Right renal pelvis (tissue), 4 donors: ENCODE measurements around the gene WDFY2. TPM values are rescaled to one million over a fixed set of nuclear protein-coding genes. Genes with fewer than 3 reads are reported as not detected.
"Not testable (repeated sequence)": the region's sequence is repeated elsewhere in the genome, so short reads cannot be mapped to it uniquely, and the experiment has no call there.

Source experiments
- DNase-seq, 4 donors: peaks; one replicate each; pipeline ENCODE4 v3.0.0-alpha.2; 2013; ENCODE audit warnings: low read depth in 4 of 4, low spot score in 3 of 4, missing footprints in 1 of 4
- polyA plus RNA-seq, 4 donors: library from polyadenylated mRNA; unstranded; fragments of 120-200 nt; gene quantifications; one replicate each; pipeline ENCODE4 v1.2.1, GENCODE V29; 2013; ENCODE audit not compliant: insufficient read length in 4 of 4

Gene WDFY2
- polyA plus RNA-seq, 4 donors, result 11.3 to 15.0 (median 12.5) TPM

DNA sequence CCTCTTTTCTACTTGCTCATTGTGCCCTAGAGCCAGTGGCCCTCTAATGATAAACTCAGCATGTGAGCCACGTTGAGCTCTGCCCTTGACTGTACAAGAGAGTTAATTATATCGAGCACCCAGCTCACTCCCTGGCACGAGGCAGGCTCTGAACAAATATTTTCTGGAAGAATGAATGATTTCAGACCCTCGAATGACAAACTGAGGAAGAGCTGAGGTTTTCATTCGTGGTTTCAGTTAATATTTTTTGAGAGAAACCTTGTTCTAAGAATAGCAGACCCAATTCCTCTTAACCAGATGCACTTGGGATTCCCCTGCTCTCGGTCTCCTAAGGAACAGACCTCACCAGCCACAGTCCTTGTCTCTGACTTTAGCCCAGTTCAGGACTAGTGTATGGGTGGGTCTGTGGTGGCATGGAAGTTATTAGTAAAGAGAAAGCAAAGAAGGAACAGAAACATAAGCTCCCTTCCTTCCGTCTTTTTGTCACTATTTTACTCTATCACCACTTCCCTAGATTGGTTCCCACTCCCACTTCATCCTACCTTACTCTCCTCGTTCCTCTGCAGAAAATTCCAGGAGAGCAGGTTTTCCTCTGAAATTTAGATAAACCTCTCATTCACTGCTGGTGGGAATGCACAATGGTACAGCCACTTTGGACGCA is 22.1 kb upstream of the WDFY2 start:
- no peak for DNase-seq

- DNase-seq, result no peak
Measured at GRCh38 chr13:51564252-51564651, 20.0 kb upstream of the WDFY2 start.

DNA sequence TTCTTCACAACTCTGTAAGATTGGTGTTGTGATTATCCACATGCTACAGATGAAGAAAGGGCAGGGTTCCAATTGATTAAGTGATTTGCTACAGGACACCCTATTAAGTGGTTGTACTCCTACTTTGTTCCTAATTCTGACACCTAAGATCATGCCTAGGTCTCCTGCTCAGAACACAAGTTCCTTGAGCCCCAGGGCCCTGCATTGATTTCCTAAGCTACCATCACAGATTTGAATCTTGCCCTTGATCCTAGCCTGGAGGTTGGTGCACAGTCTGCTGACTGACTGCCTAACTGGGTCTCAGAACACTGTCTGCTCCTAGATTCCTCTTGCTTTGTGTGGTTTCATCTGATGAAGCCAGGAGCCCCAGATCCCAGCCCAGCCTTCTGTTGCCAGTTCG is 19.6 kb upstream of the WDFY2 start:
- no peak for DNase-seq

DNA sequence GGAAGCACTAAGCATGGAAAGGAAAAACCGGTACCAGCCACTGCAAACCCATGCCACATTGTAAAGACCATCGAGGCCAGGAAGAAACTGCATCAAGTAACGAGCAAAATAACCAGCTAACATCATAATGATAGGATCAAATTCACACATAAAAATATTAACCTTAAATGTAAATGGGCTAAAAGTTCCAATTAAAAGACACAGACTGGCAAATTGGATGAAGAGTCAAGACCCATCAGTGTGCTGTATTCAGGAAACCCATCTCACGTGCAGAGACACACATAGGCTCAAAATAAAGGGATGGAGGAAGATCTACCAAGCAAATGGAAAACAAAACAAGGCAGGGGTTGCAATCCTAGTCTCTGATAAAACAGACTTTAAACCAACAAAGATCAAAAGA is 15.3 kb upstream of the WDFY2 start:
- DNase-seq, result not testable (repeated sequence)

GRCh38 chr13:51576754-51577153 is 7.5 kb upstream of the WDFY2 start:
- DNase-seq, result no peak

GRCh38 chr13:51577690-51578089 is 6.6 kb upstream of the WDFY2 start:
- no peak for DNase-seq

DNA sequence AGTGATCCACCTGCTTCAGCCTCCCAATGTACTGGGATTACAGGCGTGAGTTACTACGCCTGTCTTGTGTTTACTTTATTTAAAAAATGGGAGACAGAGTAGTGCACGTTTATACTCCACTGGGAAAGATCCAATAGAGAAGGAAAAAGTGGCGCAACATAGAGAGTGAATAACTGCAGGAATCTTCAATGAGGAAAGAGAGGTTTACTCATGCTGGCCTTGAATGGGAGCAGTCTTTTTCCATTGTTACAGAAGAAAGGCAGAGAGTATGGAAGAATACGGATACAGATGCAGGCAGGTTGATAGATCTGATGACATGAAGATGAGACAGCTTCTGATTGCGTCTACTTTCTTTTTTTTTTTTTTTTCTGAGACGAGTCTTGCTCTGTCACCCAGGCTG is 4.6 kb upstream of the WDFY2 start:
- no peak for DNase-seq

DNA sequence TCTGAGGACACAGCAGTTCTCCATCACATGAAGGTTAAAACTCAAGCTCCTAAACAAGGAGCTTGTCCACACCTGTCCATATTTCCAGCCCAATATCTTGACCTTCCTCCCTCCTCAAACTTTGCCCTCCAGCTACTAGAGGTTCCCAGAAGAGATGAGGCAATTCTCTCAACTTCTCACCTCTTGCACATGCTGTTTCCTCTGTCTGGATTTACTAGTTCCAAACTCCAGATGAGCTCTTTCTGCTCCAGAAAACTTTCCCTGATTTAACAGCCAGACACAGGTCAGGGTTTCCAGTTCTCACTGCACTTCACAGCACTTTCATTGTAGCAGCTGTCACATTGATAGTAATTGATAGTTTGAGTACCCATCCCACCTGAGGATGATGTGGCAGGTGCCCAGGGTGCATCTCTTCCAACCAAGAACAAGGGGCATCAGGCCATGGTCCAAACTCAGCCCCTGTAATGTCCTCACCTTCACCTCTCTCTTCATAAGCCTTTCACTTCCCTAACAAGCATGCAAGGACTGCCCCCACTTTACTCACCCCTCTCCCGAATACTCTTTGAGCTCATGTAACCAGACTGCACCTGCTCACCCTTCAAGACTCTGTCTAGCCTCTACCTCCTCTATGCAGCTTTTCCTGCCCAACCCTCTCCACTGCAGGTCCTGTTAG is 3.0 kb upstream of the WDFY2 start:
- no peak for DNase-seq

- DNase-seq, result no peak
Measured at GRCh38 chr13:51583469-51583874, 790 bp upstream of the WDFY2 start.

- DNase-seq, result peak in 1 of 4 donors; percentile 29
Measured at GRCh38 chr13:51584731-51585672, 740 bp downstream of the WDFY2 start.

DNA sequence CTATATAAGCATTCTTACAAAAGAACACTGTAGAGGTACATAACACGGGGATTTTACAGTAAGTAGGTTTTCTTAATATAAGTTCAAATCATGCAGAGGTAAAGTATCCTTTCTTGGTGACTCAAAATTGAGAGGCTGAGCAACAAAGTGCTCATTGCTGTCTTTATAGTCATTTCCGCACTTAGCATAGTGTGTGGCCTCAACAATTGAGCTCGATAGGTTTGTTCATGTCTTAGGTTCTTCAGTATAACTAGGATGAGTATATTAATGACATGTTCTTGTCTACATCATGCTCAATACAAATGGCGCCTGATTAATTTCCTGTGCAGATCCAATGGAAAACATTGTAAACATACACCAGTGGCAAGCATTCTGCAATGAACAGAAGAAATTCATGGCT is 1.4 kb downstream of the WDFY2 start:
- DNase-seq, result no peak

GRCh38 chr13:51587372-51587771 is 3.1 kb downstream of the WDFY2 start:
- DNase-seq, result no peak

- DNase-seq, result no peak
Measured at GRCh38 chr13:51588406-51588949, 4.2 kb downstream of the WDFY2 start.

DNA sequence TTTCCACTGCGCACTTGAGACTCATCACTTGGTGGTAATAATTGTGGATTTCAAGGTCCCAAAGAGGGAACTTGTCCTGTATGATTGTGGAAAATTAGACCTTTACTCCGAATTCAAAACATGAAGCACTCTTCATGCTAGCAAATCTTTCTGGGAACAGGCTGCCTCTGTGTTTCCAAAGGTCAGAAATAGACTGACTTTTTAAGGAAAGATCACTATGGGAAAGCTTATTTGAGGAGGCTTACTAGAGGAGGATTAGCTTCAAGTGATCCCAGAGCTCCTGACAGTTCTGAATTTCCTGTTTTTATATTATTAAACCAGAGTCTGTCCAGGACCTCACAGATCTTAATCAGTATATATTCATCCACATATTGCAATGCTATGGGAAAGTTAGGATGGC is 5.5 kb downstream of the WDFY2 start:
- DNase-seq, result no peak

GRCh38 chr13:51590231-51590970 is 6.1 kb downstream of the WDFY2 start:
- DNase-seq, result no peak

DNA sequence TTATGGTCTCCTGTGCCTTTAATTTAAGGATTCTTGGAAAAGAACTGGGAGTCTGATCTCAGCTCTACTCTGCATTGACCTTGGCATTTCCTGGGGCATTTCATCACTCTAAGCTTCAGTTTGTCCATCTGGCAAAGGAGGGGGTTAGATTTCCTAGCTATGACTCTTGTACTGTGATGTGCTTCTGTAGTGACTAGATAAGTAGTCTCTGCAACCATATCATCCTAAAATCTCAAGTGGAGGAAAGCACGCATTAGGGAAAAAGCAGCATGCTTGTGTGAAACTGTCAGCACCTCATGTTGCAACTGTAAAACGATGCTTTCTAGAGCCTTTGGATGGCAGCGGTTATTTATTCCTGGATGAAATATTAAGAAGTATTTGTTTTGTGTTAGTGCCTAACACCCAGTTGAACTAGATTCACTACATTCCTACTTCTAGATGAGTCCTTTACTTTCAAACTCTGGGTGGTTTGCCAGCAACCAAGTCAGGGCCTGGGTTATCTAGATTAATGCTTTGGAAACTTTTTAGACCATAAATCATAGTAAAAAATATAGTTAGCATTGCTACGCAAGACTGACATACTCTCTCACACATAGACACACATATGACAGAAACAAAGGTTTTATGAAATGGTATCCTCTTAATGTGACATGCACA is 6.8 kb downstream of the WDFY2 start:
- no peak for DNase-seq

DNA sequence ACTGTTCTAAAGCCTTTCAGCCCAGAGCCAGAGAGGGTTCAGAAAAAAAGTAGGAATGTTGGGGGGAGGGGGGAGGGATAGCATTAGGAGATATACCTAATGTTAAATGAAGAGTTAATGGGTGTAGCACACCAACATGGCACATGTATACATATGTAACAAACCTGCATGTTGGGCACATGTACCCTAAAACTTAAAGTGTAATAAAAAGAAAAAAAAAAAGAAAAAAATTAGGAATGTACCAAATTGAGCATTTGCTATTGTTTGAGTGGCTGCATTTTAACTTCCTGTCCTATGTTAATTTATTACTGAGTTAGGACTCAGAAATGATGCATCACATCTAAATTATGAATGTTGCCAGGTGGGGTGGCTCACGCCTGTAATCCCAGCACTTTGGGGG is 7.7 kb downstream of the WDFY2 start:
- not testable (repeated sequence) for DNase-seq

GRCh38 chr13:51594432-51594831 is 10.2 kb downstream of the WDFY2 start:
- no peak for DNase-seq

GRCh38 chr13:51595416-51595815 is 11.2 kb downstream of the WDFY2 start:
- DNase-seq, result no peak

GRCh38 chr13:51596541-51596940 is 12.3 kb downstream of the WDFY2 start:
- no peak for DNase-seq
